MCF 10A (cell line): ENCODE data around the gene SIRPA. TPM values are rescaled to one million over a fixed set of nuclear protein-coding genes. Genes with fewer than 3 reads are reported as not detected.

Source experiments
- BruUV-seq: library from RNA; stranded (reverse); fragments of 400-500 nt; replicated peaks from 2 replicates; lab custom pipeline; 2021; lab: Mats Ljungman, UMichigan
- CTCF ChIA-PET: fragments of 300-600 bp; sonication (Branson Sonifier 250); formaldehyde crosslinking; extraction: SDS; loops from one replicate; lab custom pipeline; 2021; ENCODE audit warnings: antibody characterized with exemption, inconsistent platforms; lab: Yijun Ruan, JAX
- POLR2A ChIA-PET: fragments of 300-600, 350-650 bp; sonication (Branson Sonifier 250); formaldehyde crosslinking; extraction: SDS; loops from one replicate; lab custom pipeline; 2020; ENCODE audit warnings: antibody characterized with exemption, inconsistent platforms; lab: Yijun Ruan, JAX
- DNase-seq: peaks from one replicate; pipeline ENCODE4 v3.0.0-alpha.2; 2018; ENCODE audit not compliant: unreplicated experiment
- H3K27ac Mint-ChIP-seq: one replicate; pipeline ENCODE4 v1.8.0; 2022; ENCODE audit warnings: mild to moderate bottlenecking, low read depth, mixed read lengths; ENCODE audit not compliant: unreplicated experiment
- H3K27me3 Mint-ChIP-seq: one replicate; pipeline ENCODE4 v1.8.0; 2022; ENCODE audit warnings: mixed read lengths; ENCODE audit not compliant: insufficient read depth, unreplicated experiment
- H3K36me3 Mint-ChIP-seq: one replicate; pipeline ENCODE4 v1.8.0; 2022; ENCODE audit warnings: mild to moderate bottlenecking, moderate library complexity, mixed read lengths; ENCODE audit not compliant: insufficient read depth, unreplicated experiment
- H3K4me1 Mint-ChIP-seq: one replicate; pipeline ENCODE4 v1.8.0; 2022; ENCODE audit warnings: mixed read lengths; ENCODE audit not compliant: insufficient read depth, unreplicated experiment
- H3K4me3 Mint-ChIP-seq: one replicate; pipeline ENCODE4 v1.8.0; 2022; ENCODE audit warnings: mild to moderate bottlenecking, moderate library complexity, mixed read lengths; ENCODE audit not compliant: unreplicated experiment
- H3K9me3 Mint-ChIP-seq: one replicate; pipeline ENCODE4 v1.8.0; 2022; ENCODE audit warnings: mixed read lengths; ENCODE audit not compliant: unreplicated experiment
- intact Hi-C: fragments of 100-400 bp; cut with micrococcal nuclease; formaldehyde crosslinking; loops from 2 replicates; pipeline ENCODE4 v1.14.1; 2022
- total RNA-seq: library from RNA; stranded (reverse); gene quantifications from 2 replicates; pipeline ENCODE4 v1.2.3, GENCODE V29; 2022
- TF ChIP-seq, protein P1 (sequence below): fragments of 200-600 bp; IDR thresholded peaks from one replicate; pipeline ENCODE4 v1.8.0; 2022; ENCODE audit warnings: antibody characterized with exemption, mild to moderate bottlenecking; ENCODE audit not compliant: unreplicated experiment

SIRPA gene
- total RNA-seq, 1 experiment from 2014 or later = 18.0 TPM

DNA sequence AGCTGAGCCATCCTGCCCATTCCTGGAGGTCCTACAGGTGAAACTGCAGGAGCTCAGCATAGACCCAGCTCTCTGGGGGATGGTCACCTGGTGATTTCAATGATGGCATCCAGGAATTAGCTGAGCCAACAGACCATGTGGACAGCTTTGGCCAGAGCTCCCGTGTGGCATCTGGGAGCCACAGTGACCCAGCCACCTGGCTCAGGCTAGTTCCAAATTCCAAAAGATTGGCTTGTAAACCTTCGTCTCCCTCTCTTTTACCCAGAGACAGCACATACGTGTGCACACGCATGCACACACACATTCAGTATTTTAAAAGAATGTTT, 44.0 kb downstream of the SIRPA start:
- no peak for DNase-seq
- no peak overlapping the region for H3K4me3 Mint-ChIP-seq
- no peaks in the 10 kb centered on the region for H3K27me3 Mint-ChIP-seq
- peaks cover 8% of the 10 kb centered on the region for H3K36me3 Mint-ChIP-seq
- TF ChIP-seq, protein P1, sequence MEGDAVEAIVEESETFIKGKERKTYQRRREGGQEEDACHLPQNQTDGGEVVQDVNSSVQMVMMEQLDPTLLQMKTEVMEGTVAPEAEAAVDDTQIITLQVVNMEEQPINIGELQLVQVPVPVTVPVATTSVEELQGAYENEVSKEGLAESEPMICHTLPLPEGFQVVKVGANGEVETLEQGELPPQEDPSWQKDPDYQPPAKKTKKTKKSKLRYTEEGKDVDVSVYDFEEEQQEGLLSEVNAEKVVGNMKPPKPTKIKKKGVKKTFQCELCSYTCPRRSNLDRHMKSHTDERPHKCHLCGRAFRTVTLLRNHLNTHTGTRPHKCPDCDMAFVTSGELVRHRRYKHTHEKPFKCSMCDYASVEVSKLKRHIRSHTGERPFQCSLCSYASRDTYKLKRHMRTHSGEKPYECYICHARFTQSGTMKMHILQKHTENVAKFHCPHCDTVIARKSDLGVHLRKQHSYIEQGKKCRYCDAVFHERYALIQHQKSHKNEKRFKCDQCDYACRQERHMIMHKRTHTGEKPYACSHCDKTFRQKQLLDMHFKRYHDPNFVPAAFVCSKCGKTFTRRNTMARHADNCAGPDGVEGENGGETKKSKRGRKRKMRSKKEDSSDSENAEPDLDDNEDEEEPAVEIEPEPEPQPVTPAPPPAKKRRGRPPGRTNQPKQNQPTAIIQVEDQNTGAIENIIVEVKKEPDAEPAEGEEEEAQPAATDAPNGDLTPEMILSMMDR = no peak
- no TSS peak for BruUV-seq
- ChIA-PET POLR2A (interaction anchor here (1.2 kb wide), 1 partner anchor 126 kb away, joined by 3 read pairs; no protein-coding TSS in a partner anchor), CTCF (interaction anchor here (0.6 kb wide), 2 partner anchors 162 to 232 kb away, joined by 3 to 4 read pairs; no protein-coding TSS in a partner anchor)
- no peak overlapping the region for H3K27ac Mint-ChIP-seq
- intact Hi-C loops = no loop called here
- no peaks in the 10 kb centered on the region for H3K9me3 Mint-ChIP-seq
- H3K4me1 Mint-ChIP-seq = peaks cover 61% of the 10 kb centered on the region

DNA sequence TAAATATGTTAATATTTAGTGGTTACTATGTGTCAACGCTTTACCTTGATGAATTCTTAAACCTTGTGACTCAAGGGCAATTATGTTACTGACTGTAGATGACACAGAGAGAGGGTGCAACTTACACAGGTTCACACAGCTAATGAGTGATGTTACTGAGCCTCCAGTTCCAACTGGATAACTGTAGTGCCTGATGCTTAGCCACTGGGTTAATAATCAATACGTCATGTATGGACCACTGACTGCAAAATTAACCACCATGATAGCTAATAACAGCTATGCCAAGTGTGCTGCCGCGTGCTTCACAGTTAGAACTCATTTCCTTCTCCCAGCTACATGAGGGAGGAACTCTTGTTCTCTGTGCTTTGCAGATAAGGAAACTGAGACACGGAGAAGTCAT, 45.4 kb downstream of the SIRPA start:
- ChIA-PET CTCF (interaction anchor here (0.5 to 1.6 kb wide), 5 partner anchors 10 to 177 kb away, joined by 3 to 7 read pairs (median 3); no protein-coding TSS in a partner anchor), POLR2A (interaction anchor here (0.6 to 1.7 kb wide), 10 partner anchors 11 to 726 kb away, joined by 3 to 8 read pairs (median 3); partner anchors contain the start of gene SNRPB)
- Mint-ChIP-seq H3K27ac (no peak overlapping the region), H3K9me3 (no peaks in the 10 kb centered on the region), H3K27me3 (no peaks in the 10 kb centered on the region), H3K36me3 (peaks cover 6% of the 10 kb centered on the region), H3K4me3 (no peak overlapping the region), H3K4me1 (peaks cover 56% of the 10 kb centered on the region)
- no peak for DNase-seq
- intact Hi-C loops = loop anchor here (10.0 kb wide), 1 partner anchor 136 kb away; no protein-coding TSS in a partner anchor
- no TSS peak for BruUV-seq
- TF ChIP-seq, protein P1 = no peak

DNA sequence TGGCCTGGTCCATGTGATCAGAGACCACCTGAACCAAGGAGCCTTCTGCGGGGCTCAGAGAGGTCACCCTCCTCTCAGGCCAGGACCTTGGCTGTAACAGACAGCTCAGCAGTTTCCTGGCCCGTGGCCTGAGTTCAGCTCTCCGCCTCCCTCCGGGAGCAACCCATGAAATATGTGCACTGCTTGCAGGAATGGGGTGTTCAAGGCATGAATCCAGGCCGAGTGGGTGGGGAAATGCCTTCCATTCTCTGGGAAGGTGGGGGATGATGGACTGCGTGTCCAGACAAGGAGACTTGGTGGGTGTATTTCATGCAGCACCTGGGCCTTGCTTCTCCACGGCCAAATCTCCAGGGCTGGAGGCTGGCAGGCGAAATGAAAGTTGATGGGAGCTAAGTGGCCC, 46.0 kb downstream of the SIRPA start:
- Mint-ChIP-seq H3K4me1 (peaks cover 53% of the 10 kb centered on the region), H3K27ac (peak overlapping the region; percentile 39), H3K9me3 (no peaks in the 10 kb centered on the region), H3K4me3 (peak overlapping the region; percentile 61), H3K27me3 (no peaks in the 10 kb centered on the region), H3K36me3 (peaks cover 6% of the 10 kb centered on the region)
- intact Hi-C loops = loop anchor here (10.0 kb wide), 1 partner anchor 136 kb away; no protein-coding TSS in a partner anchor
- TF ChIP-seq, protein P1 = no peak
- DNase-seq = peak; percentile 92
- no TSS peak for BruUV-seq
- POLR2A ChIA-PET = interaction anchor here (0.6 to 1.7 kb wide), 11 partner anchors 10 to 726 kb away, joined by 3 to 8 read pairs (median 3); partner anchors contain the start of gene SNRPB
- CTCF ChIA-PET = interaction anchor here (0.6 to 1.6 kb wide), 5 partner anchors 10 to 177 kb away, joined by 3 to 7 read pairs (median 3); no protein-coding TSS in a partner anchor

DNA sequence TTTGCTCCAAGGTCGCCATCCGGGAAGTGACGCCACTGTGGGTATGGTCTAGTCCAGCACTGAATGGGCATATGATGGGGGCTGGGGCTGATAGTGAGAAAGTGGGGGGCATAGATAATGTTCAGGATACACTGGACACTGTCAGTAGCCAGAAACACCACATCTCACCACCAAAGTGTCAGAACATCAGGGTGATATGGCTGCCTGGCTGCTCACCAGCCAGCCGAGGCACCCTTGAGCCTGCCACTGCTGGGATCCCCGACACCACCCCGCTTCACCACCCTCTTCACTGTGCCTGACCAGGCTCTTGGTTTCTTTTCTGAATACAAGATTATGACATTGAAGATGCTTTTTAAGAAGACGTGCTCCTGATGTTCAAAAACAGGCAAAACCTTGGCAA, 46.9 kb downstream of the SIRPA start:
- CTCF ChIA-PET = no interaction called here

More for the DNA sequence above, 46.9 kb downstream of the SIRPA start:
- BruUV-seq = no TSS peak
- TF ChIP-seq, protein P1 = no peak
- H3K9me3 Mint-ChIP-seq = no peaks in the 10 kb centered on the region
- DNase-seq = no peak
- H3K36me3 Mint-ChIP-seq = peaks cover 6% of the 10 kb centered on the region
- H3K4me3 Mint-ChIP-seq = no peak overlapping the region
- H3K27me3 Mint-ChIP-seq = no peaks in the 10 kb centered on the region
- H3K4me1 Mint-ChIP-seq = peaks cover 46% of the 10 kb centered on the region
- POLR2A ChIA-PET = interaction anchor here (0.6 to 1.7 kb wide), 7 partner anchors 9 to 528 kb away, joined by 3 to 8 read pairs (median 3); partner anchors contain the start of gene SNRPB
- no peak overlapping the region for H3K27ac Mint-ChIP-seq
- intact Hi-C loops = loop anchor here (10.0 kb wide), 1 partner anchor 137 kb away; no protein-coding TSS in a partner anchor
